Activated T-cell treated with anti-CD3 and anti-CD28 coated beads for 48 hours (primary cell): ENCODE measurements around the gene ACSL3.
"Not testable (repeated sequence)": the region's sequence is repeated elsewhere in the genome, so short reads cannot be mapped to it uniquely, and the experiment has no call there.

Experiments used
- DNase-seq: peaks from one replicate; pipeline ENCODE4 v3.0.0-alpha.2; 2020; ENCODE audit warnings: low read depth

ACSL3 gene

DNA sequence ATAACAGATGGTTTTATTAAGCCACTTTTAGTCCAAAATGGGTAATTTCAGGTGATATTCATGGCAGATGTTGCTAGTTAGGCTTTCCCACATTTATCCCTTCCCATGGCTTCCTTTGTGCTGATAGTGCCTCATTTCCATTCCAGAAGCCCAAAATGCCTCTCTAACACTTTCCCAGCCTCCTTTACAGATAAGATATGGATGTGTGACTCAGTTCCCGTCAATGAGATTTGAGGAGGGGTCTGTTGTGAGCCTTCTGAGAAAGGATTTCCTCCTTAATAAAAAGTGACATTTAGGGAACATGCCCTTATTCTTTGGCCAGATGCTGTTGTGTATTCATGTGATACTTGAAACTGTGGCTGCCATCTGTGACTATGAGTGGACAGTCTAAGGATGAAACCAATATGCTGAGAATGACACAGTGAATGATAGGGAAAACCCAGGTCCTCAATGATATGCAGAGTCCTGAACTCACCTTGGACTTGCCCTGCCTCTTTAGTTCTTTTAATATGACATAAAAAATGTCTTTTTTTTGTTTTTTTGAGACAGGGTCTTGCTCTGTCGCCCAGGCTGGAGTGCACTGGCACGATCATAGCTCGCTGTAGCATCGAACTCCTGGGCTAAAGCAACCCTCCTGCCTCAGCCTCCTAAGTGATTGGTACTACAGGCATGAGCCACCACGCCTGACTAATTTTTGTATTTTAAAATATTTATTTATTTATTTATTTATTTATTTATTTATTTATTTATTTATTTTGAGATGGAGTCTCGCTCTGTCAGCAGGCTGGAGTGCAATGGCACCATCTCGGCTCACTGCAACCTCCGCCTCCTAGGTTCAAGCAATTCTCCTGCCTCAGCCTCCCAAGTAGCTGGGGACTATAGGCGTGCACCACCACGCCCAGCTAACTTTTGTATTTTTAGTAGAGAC, 5.8 kb upstream of the ACSL3 start:
- DNase-seq = no peak

GRCh38 chr2:222859786-222860612, 837 bp upstream of the ACSL3 start:
- DNase-seq = no peak

DNA sequence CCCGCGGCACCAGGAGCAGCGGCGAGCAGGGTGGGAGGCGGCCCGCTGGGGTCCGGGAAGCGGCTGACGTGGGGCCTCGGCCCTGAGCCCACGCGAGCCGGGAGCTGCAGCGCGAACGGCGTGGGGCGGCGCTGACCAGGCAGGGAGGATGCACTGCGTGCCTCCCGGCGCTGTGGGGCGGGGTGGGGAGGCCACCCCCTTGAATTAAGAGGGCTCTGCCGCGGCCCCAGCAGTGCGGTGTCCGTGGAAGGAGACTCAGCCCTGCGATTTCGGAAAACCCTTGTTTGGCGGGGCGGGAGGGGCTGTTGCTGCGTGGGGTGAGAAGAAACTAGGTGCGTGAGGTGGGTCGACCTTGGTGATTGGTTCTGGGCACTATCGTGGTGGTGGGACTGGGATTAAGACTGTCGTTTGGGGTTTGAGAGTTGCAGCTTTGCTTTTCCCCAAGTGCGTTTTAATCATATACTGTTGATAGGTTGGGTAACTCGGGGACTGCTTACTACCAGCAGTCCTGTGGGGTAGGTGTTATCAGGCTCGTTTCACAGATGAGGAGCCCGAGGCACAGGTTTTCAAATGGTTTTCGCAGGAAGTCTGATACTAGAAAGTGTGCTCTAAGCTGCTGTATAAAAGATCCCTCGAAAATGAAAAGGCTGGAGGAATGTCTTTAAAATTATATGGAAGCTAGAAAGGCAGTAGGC, 722 bp downstream of the ACSL3 start:
- peak; percentile 24 for DNase-seq

DNA sequence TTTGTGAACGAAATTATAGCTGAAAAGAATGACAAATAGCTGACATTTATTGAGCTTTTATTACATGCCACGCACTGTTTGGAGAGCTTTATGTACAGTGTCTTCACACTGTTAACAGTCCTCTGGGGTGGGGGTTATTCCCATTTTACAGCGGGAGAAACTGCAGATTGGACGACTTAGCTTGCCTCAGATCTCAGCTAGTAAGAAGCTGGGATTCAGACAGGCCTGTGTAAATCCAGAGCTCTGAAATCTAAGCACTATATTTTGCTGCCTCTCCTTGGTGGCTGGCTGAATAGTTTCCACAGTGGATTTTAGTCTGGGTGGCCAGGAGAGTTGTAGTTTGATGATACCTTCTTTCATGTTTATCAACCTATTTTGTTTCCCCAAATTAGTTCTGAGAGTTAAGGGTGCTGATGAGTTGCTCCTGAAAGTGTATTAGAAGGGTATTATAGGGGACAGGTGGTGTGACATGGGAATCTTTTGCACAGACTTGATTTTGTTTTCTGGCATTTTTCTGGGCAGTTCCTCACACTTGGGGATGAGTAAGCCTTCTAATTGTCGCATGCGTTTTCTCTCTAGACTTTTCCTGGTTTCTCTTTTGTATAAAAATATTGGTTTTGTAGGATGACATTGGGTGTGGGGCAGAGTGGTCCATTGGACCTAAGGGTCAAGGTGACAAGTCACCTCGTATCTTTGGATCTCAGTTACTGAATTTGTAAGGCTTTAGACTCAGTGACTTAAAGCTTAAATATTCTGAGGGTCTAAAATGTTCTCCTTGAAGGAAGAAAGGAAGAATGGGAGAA, 1.5 kb downstream of the ACSL3 start:
- no peak for DNase-seq

- no peak for DNase-seq
Observed at GRCh38 chr2:222862909-222863544, 2.2 kb downstream of the ACSL3 start.

DNA sequence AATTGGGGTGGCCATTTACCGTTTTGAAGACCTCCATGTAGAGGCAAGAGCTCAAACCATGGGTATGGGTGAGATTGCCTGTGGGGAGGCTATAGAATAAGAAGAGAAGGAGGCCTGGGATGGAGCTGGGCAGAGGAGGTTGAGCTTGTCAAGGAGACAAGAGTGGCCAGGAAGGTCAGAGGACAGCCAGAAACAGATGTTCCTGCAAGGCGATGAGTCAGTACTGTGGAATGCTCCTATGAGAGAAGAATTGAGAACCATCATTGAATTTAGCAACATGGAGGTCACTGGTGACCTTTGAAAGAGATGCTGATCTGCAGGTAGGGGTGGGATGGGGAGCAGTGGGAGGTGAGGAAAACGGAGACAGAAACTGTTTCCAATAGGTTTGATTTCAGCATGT, 3.5 kb downstream of the ACSL3 start:
- no peak for DNase-seq

GRCh38 chr2:222865301-222865700, 4.5 kb downstream of the ACSL3 start:
- no peak for DNase-seq

- no peak for DNase-seq
Observed at GRCh38 chr2:222866358-222866960, 5.6 kb downstream of the ACSL3 start.

GRCh38 chr2:222868560-222869251, 7.9 kb downstream of the ACSL3 start:
- not testable (repeated sequence) for DNase-seq

DNA sequence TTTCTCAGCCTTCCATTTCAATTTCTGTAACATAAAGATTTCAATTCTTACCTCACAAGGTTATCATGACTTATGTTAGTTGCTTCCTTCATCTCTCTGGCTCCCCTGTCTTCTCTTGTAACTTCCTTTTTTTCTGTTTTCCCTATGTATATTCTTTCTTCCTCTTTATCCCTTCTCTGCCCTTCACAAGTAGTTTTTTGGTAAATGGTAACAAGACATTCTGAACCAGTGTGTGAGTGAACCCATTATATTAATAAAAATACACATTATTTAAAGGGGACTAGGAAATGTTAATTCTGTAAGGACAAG, 8.4 kb downstream of the ACSL3 start:
- DNase-seq = no peak

- no peak for DNase-seq
Observed at GRCh38 chr2:222871291-222871690, 10.5 kb downstream of the ACSL3 start.

- DNase-seq = no peak
Observed at GRCh38 chr2:222872551-222872950, 11.7 kb downstream of the ACSL3 start.

DNA sequence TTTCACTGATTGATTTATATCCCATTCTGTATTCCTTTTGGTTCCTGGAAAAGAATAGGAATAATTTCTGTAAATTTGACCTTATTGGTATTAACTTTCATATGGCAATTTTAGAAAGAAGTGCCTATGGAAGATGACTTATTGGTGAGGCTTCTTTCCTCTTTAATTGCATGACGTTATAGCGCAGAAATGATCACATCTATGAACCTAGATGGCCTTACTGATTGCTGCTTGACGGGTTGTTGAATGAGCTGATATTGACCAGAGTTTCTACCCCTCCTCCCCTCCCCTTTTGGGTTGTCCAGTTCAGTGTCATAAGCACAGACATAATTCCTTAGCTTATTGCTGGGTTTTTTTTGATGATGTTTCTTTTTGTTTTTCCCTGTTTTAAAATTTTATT, 14.6 kb downstream of the ACSL3 start:
- DNase-seq = no peak

DNA sequence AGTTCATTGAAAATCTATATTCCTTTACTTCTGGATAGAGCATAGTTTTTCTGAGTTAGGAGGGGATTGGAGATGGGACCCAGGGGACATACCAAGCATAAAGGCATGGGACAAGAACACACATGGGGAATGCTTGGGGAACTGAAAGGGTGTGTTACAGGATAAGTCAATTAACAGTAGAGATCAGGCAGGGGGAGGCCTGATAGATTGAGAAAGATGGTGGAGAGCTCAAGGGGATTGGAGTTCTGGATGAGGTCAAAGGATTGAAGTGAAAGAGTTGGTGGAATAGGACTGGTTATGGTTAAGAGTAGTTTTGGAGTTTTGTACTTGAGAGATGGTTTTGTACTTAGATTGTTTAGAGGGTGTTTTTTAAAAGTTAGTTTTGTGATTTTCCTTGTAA, 16.1 kb downstream of the ACSL3 start:
- no peak for DNase-seq

DNA sequence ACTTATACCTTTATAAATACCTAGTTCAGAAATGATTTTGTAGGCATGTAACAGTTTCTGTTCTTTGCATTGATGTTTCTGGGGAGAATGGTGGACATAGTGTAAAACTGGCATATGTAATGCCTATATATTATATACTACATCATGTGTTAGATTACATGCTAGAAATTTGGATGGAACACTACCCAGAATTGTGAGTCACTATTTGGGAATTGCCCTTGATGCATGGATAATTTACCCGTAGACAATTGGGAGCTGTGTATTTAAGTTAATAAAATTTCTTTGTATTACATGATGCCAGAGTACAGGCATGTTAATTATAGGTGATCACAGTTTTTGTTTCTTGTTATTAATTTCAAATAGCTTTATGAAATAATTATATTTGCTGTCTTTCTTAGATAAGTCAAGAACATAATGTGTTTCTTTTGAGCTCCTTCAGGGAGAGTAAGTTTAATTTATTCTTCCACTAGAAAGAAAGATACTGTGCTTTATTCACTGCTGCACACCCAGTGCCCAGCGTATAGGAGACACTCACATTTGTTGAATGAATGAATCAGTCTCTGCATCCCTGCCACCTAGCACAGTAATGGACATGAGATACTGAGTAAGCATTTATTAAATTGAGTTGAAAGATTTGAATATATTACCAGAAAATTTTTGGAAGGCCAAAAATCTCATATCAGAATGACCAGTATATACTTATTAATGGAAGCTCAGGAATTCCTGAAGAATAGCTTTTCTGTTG, 16.9 kb downstream of the ACSL3 start:
- no peak for DNase-seq

DNA sequence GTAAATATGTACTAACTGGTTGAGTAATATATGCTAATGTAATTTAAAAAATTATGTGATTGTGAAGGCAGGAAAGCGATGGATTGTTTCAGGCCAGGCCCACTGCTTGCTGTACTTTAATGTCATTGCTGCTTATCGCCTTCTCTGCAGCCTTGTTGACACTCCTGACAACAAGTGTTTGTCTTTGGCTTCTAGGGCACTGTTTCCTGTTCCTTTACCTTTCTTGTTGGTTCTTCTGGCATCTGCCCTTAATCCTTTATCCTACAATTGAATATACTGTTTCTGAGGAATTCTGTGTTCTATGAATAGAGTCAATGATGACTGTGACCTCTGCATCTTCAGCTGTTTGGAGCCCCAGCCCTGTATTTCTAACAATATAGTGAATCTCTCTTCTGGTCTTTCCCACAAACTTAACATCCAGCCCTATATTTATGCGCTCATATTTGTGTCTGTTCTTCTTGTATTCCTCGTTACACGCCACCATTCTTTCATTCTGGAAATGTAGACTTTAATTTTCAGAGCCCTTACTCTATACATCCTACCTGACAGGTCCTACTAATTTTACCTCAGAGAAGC, 17.6 kb downstream of the ACSL3 start:
- no peak for DNase-seq

GRCh38 chr2:222878877-222879603, 18.2 kb downstream of the ACSL3 start:
- DNase-seq = no peak

DNA sequence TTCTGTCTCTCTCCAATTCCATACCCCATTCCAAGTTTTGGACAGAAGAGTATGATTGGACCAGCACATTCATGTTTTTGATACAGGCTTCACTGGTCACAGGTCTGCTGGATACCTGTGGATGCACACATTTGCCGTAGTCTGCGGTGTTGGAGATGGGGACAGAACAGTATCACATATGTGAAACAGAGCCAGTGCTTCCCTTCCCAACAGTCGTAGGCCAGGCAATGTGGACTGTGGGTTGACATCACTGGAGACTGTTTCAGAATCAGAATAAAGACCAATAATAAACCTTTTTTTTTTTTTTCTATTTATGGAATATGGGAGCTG, 18.7 kb downstream of the ACSL3 start:
- DNase-seq = no peak

DNA sequence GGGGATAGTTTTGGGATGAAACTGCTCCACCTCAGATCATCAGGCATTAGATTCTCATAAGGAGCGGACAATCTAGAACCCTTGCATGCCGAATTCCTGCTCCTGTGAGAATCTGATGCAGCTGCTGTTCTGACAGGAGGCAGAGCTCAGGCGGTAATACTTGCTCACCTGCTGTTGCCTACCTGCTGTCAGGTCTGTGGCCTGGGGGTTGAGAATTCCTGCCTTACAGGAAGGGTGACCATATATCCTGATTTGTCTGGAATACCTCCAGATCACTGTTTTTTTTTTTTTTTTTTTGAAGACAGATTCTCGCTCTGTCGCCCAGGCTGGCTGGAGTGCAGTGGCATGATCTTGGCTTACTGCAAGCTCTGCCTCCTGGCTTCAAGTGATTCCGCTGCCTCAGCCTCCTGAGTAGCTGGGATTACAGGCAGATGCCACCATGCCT, 21.7 kb downstream of the ACSL3 start:
- DNase-seq = no peak
